Calu3 (cell line): ENCODE data around the gene MIPEP. TPM values are rescaled to one million over a fixed set of nuclear protein-coding genes. Genes with fewer than 3 reads are reported as not detected.

Experiments
- BruUV-seq: library from RNA; stranded (reverse); fragments of 400-500 nt; replicated peaks from 2 replicates; lab custom pipeline; 2021; lab: Mats Ljungman, UMichigan
- CTCF ChIA-PET: fragments of 300-600 bp; sonication (Branson Sonifier 250); formaldehyde crosslinking; loops from one replicate; lab custom pipeline; 2022; ENCODE audit warnings: antibody characterized with exemption; lab: Charles Lee
- DNase-seq: peaks from one replicate; pipeline ENCODE4 v3.0.0; 2022
- H3K27ac Mint-ChIP-seq: one replicate; pipeline ENCODE4 v1.8.0; 2022; ENCODE audit warnings: mixed read lengths; ENCODE audit not compliant: unreplicated experiment
- H3K27me3 Mint-ChIP-seq: one replicate; pipeline ENCODE4 v1.8.0; 2022; ENCODE audit warnings: mixed read lengths; ENCODE audit not compliant: unreplicated experiment
- H3K36me3 Mint-ChIP-seq: one replicate; pipeline ENCODE4 v1.8.0; 2022; ENCODE audit warnings: mild to moderate bottlenecking, moderate library complexity, mixed read lengths; ENCODE audit not compliant: insufficient read depth, unreplicated experiment
- H3K4me1 Mint-ChIP-seq: one replicate; pipeline ENCODE4 v1.8.0; 2022; ENCODE audit warnings: mild to moderate bottlenecking, low read depth, mixed read lengths; ENCODE audit not compliant: unreplicated experiment
- H3K4me3 Mint-ChIP-seq: one replicate; pipeline ENCODE4 v1.8.0; 2022; ENCODE audit warnings: mild to moderate bottlenecking, low read depth, moderate library complexity, mixed read lengths; ENCODE audit not compliant: unreplicated experiment
- H3K9me3 Mint-ChIP-seq: one replicate; pipeline ENCODE4 v1.8.0; 2022; ENCODE audit warnings: low read depth, mixed read lengths; ENCODE audit not compliant: unreplicated experiment
- intact Hi-C: fragments of 100-400 bp; cut with micrococcal nuclease; formaldehyde crosslinking; loops from one replicate; pipeline ENCODE4 v1.10.0; 2022; ENCODE audit not compliant: unreplicated experiment
- total RNA-seq: library from RNA; stranded (reverse); gene quantifications from 2 replicates; pipeline ENCODE4 v1.2.3, GENCODE V29; 2022
- TF ChIP-seq, protein P1 (sequence below): fragments of 200-600 bp; IDR thresholded peaks from one replicate; pipeline ENCODE4 v1.8.0; 2022; ENCODE audit warnings: antibody characterized with exemption; ENCODE audit not compliant: unreplicated experiment

MIPEP gene
- total RNA-seq, 1 experiment from 2014 or later, result 25.2 TPM

DNA sequence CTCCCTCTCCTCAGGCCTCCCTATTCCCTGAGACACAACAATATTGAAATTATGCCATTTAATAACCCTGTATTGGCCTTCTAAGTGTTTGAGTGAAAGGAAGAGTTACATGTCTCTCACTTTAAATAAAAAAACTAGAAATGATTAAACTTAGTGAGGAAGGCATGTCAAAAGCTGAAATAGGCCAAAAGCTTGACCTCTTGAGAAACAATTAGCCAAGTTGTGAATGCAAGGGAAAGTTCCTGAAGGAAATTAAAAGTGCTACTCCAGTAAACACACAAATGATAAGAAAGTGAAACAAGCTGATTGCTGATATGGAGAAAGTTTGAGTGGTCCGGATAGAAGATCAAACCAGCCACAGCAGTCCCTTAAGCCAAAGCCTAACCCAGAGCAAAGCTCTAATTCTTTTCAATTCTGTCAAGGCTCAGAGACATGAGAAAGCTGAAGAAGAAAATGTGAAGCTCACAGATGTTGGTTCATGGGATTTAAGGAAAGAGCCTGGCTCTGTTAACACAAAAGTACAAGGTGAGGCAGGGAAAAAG, 191.4 kb downstream of the MIPEP start:
- Mint-ChIP-seq H3K9me3 (no peaks in the 10 kb centered on the region), H3K36me3 (no peaks in the 10 kb centered on the region), H3K4me1 (no peaks in the 10 kb centered on the region), H3K27me3 (no peaks in the 10 kb centered on the region), H3K27ac (no peak overlapping the region), H3K4me3 (no peak overlapping the region)
- intact Hi-C loops, result no loop called here
- CTCF ChIA-PET, result no interaction called here
- no TSS peak for BruUV-seq
- DNase-seq, result no peak
- TF ChIP-seq, protein P1, sequence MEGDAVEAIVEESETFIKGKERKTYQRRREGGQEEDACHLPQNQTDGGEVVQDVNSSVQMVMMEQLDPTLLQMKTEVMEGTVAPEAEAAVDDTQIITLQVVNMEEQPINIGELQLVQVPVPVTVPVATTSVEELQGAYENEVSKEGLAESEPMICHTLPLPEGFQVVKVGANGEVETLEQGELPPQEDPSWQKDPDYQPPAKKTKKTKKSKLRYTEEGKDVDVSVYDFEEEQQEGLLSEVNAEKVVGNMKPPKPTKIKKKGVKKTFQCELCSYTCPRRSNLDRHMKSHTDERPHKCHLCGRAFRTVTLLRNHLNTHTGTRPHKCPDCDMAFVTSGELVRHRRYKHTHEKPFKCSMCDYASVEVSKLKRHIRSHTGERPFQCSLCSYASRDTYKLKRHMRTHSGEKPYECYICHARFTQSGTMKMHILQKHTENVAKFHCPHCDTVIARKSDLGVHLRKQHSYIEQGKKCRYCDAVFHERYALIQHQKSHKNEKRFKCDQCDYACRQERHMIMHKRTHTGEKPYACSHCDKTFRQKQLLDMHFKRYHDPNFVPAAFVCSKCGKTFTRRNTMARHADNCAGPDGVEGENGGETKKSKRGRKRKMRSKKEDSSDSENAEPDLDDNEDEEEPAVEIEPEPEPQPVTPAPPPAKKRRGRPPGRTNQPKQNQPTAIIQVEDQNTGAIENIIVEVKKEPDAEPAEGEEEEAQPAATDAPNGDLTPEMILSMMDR, result no peak

DNA sequence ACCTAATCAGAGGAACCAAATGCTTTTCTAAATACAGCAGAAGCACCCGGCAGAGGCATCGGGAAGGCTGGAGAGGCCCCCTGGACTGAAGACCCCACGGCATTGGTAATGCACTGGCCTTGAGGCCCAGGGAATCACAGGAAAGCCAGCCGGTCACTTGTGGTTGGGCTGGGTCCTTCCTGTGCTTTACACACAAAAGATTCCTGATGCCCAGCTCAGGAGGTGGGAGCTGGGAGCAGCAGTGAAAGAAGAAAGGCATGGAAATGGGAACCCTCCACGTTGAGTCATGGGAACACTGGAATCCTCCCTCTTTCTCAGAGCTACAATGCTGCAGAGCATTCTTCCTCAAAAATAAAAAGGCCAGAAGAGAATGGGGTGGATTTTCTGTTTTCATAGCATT, 192.6 kb downstream of the MIPEP start:
- DNase-seq, result no peak
- TF ChIP-seq, protein P1, result no peak
- no peaks in the 10 kb centered on the region for H3K36me3 Mint-ChIP-seq
- H3K9me3 Mint-ChIP-seq, result no peaks in the 10 kb centered on the region
- intact Hi-C loops, result no loop called here
- CTCF ChIA-PET, result no interaction called here
- no TSS peak for BruUV-seq
- H3K4me3 Mint-ChIP-seq, result no peak overlapping the region
- H3K4me1 Mint-ChIP-seq, result no peaks in the 10 kb centered on the region
- no peak overlapping the region for H3K27ac Mint-ChIP-seq
- H3K27me3 Mint-ChIP-seq, result no peaks in the 10 kb centered on the region

DNA sequence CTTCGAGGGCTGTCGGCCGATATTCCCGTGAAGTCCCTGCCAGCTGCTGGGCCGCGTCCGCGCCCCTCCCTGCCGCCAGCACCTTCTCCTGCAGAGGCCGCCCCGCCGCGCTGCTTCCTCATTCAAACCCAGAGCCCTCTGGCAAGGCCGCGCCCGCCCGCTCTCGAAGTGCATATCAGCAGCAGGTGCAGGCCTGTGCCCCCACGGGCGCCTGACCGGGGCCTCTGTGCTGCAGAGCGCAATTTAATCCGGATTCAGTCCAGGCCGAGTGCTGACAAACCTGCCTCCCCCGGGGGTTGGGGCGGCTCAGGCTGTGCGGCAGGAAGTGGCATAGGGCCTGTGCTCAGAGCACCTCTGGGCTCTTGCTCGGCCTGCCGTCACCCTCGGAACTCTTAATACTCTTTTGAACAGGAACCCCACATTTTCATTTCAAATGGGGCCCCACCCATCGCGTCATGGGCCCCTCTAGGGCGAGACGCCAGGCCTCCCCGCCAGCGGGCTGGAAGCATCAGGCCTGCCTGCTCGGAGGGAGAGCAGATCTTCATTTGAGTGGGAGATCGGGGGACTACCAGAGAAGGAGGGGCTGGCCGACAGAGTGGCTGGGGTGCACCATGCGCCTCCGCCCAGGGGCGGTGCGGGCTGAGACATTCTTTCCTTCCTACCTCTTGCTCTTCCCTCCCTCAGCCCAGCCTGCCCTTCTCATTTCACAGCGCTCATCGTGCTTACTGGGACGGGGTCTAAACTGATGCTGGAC, 193.3 kb downstream of the MIPEP start:
- CTCF ChIA-PET, result no interaction called here
- DNase-seq, result no peak
- Mint-ChIP-seq H3K4me1 (no peaks in the 10 kb centered on the region), H3K27me3 (no peaks in the 10 kb centered on the region), H3K27ac (no peak overlapping the region), H3K9me3 (no peaks in the 10 kb centered on the region), H3K4me3 (no peak overlapping the region), H3K36me3 (no peaks in the 10 kb centered on the region)
- intact Hi-C loops, result no loop called here
- no TSS peak for BruUV-seq
- TF ChIP-seq, protein P1, result no peak

DNA sequence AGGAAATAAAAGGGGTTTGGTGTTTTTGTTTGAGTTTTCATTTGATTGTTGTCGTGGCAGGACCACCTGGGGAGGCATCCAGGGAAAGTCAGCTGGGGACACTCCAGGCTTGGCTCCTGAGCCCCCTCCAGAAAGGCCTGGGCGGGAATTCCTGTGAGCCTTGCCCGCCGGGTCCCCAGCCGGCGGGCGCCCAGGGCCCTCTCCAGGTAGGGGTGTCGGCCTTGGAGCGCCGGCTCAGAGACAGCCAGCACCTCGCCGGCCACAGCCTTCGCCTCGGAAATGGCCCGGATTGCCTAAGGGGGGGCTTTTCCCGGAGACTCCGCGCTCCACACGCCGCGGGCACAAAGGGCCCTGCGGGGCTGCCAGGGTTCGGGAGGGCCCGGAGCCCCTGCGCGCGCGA, 194.0 kb downstream of the MIPEP start:
- CTCF ChIA-PET, result no interaction called here
- BruUV-seq, result no TSS peak
- Mint-ChIP-seq H3K4me3 (no peak overlapping the region), H3K4me1 (no peaks in the 10 kb centered on the region), H3K27me3 (no peaks in the 10 kb centered on the region), H3K36me3 (no peaks in the 10 kb centered on the region), H3K27ac (no peak overlapping the region), H3K9me3 (no peaks in the 10 kb centered on the region)
- no peak for DNase-seq
- TF ChIP-seq, protein P1, result no peak
- intact Hi-C loops, result no loop called here
